ENCODE measurements around the gene FOXD4L6.
"Not testable (repeated sequence)": the region's sequence is repeated elsewhere in the genome, so short reads cannot be mapped to it uniquely, and the experiment has no call there.

The FOXD4L6 gene

DNA sequence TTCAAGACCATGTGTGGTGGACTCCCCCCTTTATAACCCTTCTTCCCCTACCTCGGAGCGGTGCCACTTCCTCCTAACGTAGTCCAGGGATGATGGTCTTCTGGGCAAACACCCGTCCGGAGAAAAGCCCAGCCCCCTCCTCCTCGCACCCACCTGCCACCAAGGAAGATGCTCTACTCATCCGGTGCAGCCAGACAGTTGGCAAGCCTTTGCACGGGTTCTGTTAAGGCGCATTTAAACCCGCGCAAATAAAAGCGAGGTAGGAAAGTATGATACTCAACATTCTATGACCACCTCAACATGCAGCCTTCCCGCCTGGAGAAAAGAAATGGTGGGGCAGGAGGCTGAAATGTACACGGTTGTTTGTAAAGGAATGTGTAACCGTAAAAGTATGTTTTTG is at the start of gene FOXD4L6:
TSS of gene FOXD4L6 (minus strand) at position 101 of the 400 bp plus-strand sequence. CDS start 298 bp downstream, outside the sequence.
- DNase-seq, result not testable (repeated sequence)

DNA sequence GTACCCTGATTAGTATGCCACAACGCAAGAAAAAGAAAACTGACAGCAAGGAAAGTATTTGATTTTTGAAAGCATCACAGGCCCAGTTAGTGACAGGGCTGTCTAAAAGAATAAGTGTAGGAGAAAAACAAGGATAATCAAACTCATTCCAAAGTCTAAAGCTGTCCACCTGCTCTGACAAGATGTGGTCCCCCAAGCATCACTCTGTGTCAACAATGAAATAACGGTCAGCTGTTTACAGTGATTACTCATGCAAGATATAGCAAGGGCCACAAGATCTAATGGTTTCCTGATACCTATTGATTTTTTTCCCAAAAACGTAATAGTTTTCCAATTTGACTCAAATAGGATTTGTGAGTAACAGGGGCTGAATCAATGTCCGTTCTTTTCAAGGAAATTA is 46.5 kb upstream of the FOXD4L6 start:
- DNase-seq, result not testable (repeated sequence)

DNA sequence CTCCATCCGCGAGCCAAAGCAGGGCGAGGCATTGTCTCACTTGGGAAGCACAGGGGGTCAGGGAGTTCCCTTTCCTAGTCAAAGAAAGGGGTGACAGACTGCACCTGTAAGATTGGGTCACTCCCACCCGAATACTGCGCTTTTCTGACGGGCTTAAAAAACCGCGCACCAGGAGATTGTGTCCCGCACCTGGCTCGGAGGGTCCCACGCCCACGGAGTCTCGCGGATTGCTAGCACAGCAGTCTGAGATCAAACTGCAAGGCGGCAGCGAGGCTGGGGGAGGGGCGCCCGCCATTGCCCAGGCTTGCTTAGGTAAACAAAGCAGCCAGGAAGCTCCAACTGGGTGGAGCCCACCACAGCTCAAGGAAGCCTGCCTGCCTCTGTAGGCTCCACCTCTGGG is 21.6 kb upstream of the FOXD4L6 start:
- not testable (repeated sequence) for DNase-seq

DNA sequence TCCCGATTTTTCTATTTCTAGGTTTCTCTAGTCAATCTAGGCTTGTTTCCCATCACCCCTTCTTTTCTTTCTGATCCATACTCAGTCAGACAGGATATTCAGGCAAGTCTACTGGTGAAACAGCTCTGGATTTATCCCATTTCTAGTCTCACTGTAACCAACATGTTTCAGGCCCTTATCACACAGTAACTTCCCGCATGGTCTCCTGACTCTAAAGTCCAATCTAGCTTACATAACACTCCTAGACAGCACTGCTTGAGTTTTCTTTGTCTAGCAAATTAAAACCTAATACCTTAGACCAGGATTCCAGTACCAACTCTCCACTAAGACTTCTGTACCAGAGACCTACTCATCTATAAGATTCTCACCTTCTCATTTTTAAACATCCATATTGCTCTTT is 13.4 kb upstream of the FOXD4L6 start:
- DNase-seq, result not testable (repeated sequence)

DNA sequence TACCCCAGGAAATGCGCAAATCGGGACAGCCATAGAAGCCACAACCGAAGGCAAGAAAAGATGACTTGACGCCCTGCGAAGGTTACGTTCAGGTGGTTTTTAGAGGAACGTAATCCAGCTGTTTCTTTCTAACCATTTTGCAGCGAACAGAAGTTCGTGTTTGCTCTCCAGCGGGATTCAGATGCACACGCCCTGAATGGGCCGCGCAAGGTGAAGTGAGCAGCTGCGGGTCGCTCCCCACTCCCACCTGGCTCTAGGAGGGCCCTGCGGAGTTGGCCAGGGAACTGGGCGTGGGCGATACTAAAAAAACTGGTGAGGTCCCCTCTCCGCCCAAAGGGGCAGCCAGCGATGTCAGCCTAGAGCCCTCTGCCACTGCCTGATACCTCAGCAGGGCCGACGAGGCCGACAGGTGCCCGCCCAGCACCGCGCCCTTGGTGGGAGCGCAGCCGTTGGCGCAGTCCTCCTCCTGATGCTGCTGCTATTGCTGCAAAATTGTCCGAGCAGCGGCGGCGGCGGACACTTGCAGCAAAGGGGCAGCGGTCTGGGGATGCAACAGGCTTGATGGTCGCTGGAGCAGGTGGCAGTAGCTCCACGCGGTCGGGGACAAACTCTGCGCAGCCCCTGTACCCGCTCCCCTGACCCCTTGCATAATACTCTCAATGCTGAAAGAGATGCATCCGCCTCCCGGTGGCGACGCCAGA is 1.6 kb downstream of the FOXD4L6 start:
- DNase-seq, result not testable (repeated sequence)

DNA sequence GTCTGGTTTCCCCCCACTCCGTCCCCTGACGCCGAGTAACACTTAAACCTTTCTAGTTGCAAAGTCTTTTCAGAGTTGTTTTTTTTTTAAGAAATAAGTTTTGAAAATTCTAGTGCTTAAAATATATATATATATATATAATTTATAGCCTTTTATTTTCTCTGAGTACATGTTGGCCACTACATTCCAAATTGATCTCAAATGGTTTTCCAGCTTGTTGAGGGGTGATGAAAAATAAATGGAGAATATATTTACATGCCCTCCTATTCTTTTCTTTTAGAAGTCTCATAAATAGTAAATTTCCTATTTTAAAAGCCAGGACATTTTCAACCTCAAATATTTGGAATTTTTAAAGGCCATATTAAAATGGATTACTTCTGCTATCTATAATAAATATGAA is 2.5 kb downstream of the FOXD4L6 start:
- not testable (repeated sequence) for DNase-seq

DNA sequence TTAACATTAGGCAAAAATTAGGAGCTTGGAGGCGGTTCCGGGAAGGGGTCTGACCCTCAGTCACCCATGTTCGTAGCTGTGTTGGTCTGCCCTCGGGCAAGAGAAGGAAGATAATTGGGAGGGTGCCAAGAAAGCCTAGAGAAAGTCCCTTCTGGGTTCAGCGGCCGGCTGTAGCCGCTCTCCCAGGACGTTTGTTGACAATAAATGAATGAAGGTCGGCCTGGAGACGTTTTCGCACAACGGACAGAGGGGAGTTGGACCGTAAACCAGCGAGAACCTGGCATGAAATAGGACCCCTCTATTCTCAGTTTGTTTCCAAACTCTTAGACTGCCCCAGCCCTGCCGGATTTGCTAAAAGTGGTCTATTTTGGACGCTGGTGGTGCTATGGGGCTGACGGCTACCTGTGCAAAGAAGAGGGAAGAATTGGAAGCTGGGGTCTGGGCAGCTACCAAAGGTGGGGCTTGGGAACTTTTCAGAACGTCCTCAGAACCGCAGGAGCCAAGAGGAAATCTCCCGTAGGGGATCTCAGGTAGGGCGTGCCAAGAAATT is 3.3 kb downstream of the FOXD4L6 start:
- DNase-seq, result not testable (repeated sequence)

DNA sequence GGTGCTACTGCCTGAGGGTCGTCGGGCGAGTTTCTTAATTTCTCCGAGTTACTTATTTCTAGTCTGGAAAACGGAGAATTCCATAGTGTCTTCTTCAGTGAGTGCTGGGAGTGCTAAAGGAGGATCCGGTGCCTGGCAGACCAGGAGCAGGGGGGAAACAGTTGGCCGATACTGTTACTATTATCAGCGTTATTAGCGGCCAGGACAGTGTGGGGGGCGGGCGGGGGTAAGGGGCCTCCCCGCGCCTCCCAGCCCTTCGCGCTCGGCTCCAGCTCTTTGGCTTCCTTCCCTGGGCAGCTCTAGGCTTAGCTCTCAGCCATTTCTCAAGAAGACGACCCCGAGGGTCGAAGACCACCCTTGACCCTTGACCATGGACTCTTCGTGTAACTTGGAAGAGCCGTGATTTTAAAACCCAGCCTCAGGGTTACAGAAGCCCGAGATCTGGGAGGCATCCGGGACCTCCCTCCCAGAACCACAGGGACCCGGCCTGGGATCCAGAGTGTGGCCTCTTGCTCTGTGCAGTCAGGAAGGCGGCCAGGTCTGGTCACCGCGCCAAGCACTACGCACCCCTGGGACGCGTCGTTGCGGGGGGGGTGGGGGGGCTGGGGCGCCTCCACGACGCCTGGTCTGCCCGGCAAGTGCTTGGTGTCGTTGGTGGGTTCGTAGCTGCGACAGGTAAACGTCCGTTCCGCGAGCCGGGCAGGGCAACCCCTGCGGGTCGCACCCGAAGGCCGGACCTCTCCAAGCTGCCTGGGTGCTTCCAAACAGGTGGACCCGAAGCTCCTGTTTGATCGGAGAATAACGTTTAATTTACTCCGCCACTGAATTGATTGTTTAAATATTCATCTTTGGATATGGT is 4.0 kb downstream of the FOXD4L6 start:
- DNase-seq, result not testable (repeated sequence)

DNA sequence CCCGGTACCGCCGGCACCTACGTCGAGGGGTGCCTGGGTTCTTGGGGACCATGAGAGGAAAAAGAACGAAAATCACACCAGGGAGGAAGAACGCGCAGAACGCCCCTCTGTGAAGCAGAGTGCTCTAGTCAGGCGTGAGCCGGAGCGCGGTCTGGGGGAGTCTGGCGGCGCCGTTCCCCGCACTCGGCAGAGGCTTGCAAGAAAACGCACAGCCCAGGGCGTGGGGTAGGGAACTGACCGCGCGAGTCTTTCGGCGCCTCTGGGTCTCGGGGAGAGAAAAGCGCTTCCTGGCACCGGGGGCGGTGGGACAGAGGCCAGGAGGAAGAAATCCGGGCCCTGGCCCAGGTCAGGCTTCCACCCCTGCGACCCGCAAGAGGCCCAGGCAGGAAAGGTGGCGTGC is 4.7 kb downstream of the FOXD4L6 start:
- not testable (repeated sequence) for DNase-seq

DNA sequence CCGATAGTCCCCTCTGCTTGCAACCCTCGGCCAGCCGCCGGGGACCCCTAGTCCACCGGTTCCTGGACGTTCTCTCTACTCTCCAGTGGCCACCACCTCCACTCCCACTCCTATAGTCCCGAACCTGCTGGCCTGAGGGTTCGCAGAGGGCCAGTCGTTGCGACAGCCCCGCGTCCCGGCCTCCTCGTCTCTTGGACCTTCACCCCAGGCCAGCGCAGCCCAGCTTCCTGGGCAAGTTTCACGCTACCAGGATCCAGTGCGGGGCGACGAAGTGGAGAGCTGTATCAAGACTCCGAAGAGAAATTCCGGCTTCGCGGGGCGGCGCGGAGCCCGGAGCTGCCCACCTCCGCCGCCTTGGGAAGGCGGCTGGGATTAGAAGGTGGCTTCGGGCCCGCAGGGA is 5.1 kb downstream of the FOXD4L6 start:
- not testable (repeated sequence) for DNase-seq

DNA sequence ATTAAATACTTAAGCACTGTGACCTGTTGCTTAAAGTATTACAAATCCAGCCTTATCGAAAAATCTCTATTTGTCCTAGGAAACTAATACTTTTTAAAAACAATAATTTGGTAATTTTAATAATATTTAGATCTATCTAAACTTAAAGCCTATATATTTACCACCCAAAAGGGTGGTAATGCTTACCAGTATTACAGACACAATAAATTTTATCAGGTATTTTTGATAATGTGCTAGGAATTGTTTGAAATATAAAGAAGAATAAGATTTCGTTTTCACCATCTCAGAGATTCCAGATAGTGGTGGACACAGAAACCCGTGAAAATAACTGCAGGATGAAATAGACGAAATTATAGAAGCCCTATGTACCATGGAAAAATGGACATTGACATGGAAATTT is 7.8 kb downstream of the FOXD4L6 start:
- DNase-seq, result not testable (repeated sequence)

DNA sequence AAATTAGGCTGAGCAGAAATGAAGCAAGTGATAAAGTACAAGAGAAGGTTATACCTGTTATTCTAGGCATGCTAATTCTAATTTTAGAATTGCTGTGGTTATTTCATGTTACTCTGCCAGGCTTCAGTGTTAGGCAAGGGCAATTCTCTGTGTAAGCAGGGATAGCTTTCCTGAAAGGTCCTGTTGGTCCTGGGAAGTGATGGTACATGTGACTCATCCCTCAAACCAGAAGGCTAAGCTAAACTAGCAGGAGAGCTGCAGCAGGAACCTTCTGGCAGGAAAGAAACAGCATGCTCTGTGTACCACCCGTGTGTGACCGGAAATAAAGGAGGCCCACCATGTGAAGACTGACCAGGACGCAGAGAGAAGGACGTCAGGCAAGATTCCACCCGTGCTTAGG is 8.8 kb downstream of the FOXD4L6 start:
- not testable (repeated sequence) for DNase-seq

DNA sequence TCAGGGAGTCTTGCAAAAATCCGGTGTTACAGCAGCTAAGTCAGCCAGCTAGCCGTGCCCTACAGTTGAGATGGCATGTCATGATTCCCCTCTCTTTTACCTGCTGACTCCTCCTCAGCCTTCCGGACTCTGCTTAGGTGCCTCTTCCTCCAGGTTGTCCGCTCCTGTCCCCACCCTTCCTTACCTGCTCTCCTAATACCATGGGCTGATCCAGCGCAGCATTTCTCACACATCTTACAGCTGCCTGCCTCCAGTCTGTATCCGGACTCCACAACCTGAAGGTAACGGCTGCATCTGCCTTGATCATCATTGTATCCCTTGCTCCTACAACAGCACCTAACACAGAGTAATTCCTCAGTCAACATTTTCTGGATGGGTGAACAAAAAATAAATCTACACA is 9.2 kb downstream of the FOXD4L6 start:
- DNase-seq, result not testable (repeated sequence)

DNA sequence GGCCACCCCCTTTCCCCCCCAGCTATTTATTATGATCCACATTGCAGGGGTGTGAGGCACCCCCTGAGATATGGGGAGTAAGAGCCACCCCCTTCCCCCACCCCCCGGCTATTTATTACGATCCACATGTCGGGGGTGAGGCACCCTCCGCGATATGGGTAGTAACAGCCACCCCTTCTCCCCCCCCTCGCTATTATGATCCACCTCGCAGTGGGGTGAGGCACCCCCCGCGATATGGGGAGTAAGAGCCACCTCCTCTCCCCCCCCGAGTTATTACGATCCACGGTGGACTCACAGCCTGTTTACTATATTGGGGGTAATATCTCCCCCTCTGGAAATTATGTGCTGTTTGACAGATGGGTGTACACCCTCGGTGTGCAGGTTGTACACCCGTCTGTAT is 15.1 kb downstream of the FOXD4L6 start:
- not testable (repeated sequence) for DNase-seq

DNA sequence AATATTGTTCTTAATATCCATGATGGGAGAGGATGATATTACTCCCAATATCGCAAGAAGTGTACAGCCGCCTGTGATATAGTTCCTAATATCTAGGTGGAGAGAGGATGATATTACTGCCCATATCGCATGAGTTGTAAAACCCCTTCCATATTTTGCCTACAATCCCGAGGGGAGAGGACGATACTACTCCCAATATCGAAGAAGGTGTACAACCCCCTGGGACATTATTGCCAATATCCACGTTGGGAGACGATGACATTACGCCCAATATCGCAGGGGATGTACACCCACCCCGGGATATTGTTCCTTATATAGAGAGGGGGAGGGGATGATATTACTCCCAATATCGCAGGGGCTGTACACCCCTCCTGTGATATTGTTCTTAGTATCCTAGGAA is 17.1 kb downstream of the FOXD4L6 start:
- DNase-seq, result not testable (repeated sequence)

DNA sequence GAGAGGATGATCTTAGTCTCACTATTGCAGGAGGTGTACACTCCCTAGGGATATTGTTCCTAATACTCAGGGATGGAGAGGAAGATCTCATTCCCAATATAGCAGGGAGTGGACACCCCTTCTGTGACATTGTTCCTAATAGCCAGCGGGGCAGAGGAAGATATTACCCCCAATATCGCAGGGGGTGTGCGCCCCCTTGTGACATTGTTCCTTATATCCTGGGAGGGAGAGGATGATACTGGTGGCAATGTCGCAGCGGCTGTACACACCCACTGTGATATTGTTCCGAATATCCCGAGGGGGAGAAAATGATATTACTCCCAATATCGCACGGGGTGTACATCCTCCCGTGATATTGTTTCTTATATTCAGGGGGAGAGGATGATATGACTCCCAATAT is 17.6 kb downstream of the FOXD4L6 start:
- not testable (repeated sequence) for DNase-seq

DNA sequence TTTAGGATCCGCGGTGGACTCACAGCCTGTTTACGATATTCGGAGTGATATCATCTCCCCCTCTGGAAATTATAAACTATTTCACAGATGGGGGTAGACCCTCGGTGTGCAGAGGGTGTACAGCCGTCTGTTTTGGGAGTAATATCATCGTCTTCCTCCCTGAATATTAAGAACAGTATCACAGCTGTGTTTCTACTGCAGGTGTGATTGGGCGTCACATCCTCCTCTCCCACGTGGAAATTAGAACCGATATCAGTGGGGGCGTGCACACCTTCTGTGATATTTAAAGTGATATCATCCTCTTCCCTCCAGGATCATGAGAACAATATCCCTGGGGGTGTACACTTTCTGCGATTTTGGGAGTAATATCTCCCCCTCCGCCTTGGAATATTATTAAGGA is 19.2 kb downstream of the FOXD4L6 start:
- DNase-seq, result not testable (repeated sequence)

DNA sequence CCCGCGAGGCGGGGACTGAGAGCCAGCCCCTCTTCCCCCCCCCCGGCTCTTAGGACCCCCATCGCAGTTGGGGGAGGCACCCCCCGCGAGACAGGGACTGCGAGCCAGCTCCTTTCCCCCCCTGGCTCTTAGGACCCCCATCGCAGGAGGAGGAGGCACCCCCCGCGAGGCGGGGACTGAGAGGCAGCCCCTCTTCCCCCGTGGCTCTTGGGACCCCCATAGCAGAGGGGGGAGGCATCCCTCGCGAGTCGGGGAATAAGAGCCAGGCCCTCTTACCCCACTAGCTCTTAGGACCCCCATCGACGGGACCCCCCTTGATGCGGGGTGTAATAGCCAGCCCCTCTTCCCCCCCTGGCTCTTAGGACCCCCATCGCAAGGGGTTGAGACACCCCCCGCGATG is 19.7 kb downstream of the FOXD4L6 start:
- DNase-seq, result not testable (repeated sequence)

DNA sequence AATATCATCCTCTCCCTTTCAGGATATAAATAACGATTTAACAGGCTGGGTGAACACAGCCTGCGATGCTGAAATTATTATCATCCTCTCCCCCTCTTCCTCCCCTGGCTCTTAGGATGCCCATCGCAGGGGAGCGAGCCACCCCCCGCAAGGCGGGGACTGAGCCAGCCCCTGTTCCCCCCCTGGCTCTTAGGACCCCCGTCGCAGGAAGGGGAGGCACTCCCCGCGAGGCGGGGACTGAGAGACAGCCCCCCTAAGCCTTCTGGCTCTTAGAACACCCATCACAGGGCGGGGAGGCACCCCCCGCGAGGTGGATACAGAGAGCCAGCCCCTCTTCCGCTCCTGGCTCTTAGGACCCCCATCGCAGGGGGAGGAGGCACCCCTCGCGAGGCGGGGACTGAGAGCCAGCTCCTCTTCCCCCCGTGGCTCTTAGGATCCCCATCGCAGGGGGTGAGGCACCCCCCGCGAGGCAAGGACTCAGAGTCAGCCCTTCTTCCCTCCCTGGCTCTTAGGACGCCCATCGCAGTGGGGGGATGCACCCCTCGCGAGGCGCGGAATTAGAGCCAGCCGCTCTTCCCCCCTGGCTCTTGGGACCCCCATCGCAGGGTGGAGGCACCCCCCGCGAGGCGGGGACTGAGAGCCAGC is 21.9 kb downstream of the FOXD4L6 start:
- DNase-seq, result not testable (repeated sequence)

DNA sequence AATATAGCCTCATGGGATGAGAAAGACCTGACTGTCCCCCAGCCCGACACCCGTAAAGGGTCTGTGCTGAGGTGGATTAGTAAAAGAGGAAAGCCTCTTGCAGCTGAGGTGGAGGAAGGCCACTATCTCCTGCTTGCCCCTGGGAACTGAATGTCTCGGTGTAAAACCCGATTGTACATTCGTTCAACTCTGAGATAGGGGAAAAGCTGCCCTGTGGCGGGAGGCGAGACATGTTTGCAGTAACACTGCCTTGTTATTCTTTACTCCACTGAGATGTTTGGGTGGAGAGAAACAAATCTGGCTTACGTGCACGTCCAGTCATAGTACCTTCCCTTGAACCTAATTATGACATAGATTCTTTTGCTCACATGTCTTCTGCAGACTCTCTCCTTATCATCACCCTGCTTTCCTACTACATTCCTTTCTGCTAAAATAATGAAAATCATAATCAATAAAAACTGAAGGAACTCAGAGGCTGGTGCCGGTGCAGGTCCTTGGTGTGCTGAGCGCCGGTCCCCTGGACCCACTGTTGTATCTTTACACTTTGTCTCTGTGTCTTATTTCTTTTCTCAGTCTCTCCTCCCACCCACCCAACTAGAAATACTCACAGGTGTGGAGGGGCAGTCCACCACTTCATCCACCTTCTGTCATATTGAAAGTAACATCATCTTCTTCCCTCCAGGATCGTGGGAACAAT is 22.8 kb downstream of the FOXD4L6 start:
- DNase-seq, result not testable (repeated sequence)

DNA sequence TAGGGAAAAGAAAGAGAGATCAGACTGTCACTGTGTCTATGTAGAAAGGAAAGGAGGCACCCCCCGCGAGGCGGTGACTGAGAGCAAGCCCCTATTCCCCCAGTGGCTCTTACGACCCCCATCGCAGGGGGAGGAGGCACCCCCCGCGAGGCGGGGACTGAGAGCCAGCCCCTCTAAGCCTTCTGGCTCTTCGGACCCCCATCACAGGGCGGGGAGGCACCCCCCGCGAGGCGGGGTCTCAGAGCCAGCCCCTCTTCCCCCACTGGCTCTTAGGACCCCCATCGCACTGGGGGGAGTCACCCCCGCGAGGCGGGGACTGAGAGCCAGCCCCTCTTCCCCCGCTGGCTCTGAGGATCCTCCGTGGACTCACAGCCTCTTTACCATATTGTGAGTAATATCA is 23.9 kb downstream of the FOXD4L6 start:
- not testable (repeated sequence) for DNase-seq

DNA sequence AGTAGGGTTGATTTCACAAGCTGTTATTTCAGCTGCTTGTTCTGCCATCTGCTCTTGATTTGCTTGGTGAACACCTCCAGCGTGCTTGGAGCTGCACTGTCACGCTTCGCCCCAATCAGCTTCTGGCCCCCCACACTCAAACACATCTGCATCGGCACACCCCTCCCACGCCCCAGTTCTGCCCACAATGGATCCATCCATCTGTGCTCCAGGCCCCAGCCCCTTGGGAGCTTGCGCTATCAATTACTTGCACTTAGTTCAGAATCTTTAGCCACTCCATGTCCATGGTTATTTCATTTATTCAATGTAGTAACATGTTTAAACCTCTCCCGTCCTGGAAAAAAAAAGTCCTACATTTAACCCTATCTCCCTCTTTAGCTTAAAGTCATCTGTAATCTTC is 28.0 kb downstream of the FOXD4L6 start:
- not testable (repeated sequence) for DNase-seq

Measured in 8988T (cell line).